Amygdala (tissue), 56 donors: ENCODE measurements around the gene CTAG2.
"Not testable (repeated sequence)": the region's sequence is repeated elsewhere in the genome, so short reads cannot be mapped to it uniquely, and the experiment has no call there.

Source experiments
- DNase-seq, 56 donors: peaks; one replicate each; lab custom pipeline; 2025; lab: John Stamatoyannopoulos, UW

Gene CTAG2

DNA sequence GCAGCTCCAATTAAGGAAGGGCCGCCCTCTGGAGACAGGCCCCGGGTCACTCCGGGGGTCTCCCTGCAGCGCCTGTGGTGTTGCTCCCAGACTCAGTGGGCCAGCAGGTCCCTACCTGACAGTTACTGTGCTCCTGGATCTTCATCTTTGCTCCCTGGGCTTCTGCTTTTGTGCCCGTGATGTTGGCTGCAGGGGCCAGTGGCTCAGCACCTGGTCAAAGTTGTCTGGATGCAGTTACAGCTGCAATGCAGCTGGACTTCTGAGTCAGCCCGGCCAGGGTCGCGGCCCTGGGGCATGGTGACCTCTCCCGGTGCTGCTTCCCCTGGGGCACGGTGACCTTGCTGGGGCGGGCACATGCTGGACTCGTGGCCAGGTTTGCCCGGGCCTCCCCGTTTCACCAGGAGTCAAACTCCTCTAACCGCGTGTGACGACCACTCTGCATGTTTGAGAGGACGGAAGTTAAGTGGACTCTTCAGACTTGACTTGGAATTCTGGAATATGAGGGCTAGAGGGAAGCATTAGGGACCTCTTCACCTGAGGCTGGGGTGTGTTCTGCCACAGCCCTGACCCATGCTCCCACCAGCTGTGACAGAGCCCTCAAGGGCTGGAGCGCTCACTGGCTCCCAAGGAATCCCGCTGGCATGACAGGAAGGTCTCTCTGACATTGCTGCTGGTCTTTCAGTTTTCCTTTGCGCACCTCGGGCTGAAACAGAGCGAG is 3.7 kb downstream of the CTAG2 start:
- DNase-seq = no peak

DNA sequence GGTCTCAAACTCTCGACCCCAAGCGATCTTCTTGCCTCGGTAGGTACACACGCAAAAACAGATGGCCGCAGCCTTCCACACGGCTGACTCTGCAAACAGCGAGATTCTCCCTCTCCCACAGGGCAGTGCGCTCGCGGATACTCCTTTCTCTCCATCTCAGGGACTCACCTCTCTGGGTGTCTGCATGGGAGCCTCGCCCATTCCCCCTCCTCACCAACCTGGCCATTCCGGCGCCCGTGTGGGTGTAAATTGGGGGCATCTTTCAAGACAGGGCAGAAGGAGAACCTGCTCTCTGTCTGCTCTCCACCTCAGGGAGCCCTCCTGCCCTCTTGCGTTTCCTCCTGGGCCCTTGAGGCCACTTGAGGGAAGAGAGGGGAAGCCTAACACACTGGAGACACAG is 4.4 kb downstream of the CTAG2 start:
- no peak for DNase-seq

DNA sequence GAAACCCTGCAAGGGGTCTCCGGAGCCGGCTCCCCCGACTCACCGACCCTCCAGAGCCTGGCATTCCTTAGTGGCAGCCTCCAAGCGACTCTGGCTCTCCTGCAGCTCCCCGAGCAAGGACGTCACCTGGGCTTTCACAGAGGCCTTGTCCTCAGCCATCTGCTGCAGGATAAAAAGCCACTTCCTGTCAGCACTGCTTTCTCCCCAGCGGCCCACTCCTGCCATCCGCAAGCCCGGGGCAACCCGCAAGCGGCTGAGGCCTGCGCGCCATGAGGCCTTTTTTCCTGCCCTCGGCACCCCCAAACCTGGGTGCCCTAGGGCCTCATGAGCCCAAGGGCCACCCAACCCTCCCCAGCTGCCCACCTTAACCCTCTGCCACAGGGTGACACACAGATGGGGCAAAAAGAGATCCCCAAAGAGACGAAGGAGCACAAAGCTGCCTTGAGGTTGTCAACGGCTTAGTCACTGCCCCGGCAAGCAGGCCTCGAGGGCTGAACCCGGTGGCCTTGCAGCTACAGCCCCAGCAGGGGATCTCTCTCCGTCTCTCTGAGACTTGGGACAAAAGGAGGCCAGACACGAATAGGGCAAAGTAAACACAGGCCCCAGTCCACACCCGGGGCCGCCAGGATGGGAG is 7.5 kb downstream of the CTAG2 start:
- not testable (repeated sequence) for DNase-seq

DNA sequence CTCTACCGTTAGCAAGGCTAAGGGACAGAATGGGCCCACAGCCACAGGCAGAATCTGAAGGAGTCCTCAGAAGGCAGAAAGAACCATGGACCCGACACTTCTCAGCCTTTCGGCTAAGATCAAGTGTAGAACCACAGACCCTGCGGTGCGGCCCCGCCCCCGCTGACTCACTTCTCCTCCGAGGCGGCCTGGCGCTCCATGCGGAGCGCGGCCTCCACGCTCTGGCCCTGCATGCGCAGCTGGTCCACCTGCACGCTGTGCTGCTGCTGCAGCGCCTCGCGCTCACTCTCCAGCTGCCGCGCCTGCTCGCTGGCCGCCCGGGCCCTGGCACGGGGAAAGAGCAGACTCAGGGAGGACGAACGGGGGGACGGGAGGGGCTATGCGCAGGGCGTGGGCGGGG is 9.7 kb downstream of the CTAG2 start:
- DNase-seq = not testable (repeated sequence)

DNA sequence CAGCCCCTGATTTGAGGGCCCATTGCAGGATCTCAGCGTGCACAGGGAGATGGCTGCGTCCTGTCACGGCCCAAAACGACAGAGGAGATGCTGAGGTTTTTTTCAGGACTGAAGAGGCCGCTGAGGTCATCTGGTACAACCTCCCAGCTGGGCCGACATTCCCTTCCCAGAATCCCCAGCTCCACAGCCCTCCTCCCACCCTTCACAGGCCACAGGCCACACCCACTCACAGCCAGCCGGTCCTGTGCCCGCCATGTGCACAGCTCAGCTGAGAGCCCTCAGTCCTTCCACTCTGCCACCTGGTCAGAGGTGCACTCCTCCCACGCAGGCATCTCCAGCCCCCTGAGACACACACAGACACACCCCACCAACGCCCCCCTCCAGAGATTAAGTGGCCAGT is 11.6 kb downstream of the CTAG2 start:
- DNase-seq = not testable (repeated sequence)

DNA sequence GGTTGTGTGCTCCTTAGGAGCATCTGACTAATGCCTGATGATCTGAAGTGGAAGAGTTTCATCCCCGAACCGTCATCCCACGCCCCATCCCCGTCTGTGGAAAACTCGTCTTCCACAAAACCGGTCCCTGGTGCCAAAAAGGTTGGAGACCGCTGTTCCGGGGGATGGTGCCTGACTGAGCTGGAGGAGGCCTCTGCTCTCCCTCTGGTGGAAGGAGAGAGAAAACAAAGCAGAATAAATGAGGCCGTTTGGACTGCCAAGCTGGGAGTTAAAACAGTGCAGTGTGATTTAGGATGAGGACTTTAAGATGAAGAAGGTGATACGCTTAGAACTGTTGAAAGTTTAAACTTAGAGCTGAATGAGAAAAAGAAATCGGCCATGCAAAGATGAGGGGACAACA is 19.7 kb downstream of the CTAG2 start:
- not testable (repeated sequence) for DNase-seq

DNA sequence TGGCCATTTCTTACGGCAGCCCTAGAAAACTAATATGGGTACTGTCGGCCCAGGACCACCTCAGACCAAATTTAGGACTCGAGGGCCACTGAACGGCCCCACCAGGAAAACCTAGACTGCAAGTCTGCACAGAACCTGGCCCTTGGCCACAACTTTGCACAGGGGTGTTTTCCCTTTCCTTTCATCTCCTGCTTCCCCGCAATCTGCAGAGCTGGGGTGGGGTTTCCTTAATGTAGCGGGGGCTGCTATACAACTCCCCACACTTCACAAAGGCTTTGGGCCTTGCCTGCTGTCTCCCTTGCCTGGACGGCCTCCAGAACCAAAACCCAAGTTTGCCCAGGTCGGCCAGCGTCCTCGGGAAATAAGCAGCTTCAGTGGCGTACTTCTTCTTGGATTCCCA is 22.4 kb downstream of the CTAG2 start:
- not testable (repeated sequence) for DNase-seq

DNA sequence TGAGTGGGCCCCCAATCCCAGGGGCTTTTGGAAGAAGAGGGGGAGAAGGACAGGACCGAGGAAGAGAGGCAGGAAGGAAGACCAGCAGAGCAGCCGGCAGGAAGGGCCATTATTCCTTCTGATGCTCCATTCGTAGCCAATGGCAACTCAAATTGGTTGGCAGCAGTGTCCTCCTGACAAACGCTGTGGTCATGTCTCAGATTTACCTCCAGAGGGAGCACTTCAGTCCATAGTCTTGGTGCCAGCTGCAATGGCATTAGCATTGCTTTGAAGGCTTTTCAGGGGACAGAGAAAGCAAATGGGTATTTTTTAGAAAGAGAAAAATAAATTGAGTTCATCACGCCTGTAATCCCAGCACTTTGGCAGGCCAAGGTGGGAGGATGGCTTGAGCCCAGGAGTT is 24.4 kb downstream of the CTAG2 start:
- DNase-seq = not testable (repeated sequence)

DNA sequence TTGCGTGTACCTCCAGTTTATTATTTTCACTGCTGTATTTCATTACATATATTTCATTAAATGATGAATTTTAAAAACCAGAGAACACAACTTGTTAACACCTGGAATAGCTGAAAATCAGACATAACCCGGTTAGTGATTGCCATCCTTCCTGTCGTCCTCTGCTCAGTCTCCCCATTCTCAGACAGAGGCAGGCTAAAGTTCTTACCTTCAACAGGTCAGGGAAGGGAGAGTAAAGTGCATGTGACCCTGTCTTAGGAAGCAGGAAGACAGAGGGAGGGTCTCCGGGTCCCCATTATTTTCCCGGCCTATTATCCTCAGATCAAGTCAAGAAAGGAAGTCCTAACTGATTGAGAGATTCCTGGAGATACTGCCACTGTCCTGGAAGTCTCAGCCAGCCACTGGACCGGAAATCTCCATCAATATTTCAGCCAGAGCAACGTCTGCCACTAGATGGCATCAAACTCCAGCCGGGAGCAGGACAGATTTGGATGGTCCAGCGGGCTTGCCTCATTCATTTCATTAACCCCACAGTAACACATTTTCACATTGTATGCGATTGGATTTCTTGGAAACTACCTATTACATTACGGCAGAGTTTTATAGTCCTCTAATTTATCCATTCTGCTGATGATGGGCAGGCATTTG is 32.5 kb downstream of the CTAG2 start:
- not testable (repeated sequence) for DNase-seq

DNA sequence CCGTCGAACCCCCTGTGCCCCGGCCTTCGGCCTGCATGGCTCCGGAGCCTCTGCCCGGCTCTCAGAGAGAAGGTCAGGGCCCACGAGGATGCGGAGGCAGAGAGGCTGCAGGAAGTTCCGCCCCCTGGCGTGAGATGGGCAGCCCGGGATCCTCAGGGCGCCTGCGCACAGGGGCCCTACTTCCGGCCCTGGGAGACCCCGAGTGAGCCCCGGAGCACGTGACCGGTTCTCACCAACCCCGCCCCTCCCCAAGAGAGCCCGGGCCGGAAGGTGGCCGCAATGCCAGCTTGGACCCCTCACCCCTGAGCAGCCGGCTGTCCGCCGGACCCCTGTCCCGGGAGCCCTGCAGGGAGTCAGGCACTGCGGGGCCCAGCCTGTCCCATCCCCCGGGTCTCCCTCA is 34.2 kb downstream of the CTAG2 start, which contains the start of gene CTAG1B:
Gene CTAG1B, minus strand, starts transcription at position 101 of the 400 bp plus-strand sequence. Its CDS starts 64 bp downstream, at position 37.
- DNase-seq = not testable (repeated sequence)

DNA sequence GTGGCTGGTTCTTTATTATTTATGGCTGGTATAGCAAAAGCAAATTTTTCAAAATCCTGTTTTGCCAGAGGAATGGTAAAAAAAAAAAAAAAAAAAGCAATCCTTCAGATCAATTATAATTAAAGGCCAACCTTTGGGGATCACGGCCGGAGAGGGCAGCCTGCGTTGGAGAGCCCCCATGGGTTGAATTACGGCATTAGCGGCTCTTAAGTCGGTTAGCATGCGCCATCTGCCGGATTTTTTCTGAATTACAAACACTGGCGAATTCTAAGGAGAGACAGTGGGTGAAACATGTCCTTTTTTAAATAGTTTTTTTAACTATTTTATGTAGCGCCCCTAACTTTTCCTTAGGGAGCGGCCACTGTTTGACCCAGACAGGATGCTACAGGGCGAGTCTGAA is 39.8 kb downstream of the CTAG2 start:
- DNase-seq = not testable (repeated sequence)

DNA sequence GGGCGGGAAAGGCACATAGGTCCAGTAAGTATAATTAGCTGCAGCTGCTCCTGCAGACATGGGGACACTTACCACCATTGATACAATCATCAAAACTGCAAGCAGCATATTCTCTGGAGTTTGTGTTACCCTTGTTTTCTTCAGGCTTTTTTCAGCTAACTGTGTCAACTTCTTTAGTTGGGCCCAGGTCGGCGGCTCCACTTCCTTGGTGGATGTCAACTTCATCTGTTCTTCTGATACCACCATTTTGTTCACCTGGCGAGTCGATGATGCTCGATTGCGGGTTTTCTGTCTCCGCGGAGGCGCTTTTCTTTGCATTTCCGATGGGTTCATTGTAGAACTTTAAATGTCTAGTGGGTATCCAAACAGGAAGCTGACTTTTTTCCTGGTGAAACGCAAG is 42.2 kb downstream of the CTAG2 start:
- DNase-seq = not testable (repeated sequence)

DNA sequence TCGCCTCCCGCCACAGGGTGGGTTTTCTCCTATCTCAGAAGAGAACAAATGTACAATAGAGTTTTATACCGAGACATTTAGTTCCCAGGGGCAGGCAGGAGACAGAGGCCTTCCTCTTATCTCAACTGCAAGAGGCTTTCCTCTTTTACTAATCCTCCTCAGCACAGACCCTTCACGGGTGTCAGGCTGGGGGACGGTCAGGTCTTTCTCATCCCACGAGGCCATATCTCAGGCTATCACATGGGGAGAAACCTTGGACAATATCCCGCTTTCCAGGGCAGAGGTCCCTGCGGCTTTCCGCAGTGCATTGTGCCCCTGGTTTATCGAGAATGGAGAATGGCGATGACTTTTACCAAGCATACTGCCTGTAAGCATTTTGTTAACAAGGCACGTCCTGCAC is 44.6 kb downstream of the CTAG2 start:
- DNase-seq = not testable (repeated sequence)

DNA sequence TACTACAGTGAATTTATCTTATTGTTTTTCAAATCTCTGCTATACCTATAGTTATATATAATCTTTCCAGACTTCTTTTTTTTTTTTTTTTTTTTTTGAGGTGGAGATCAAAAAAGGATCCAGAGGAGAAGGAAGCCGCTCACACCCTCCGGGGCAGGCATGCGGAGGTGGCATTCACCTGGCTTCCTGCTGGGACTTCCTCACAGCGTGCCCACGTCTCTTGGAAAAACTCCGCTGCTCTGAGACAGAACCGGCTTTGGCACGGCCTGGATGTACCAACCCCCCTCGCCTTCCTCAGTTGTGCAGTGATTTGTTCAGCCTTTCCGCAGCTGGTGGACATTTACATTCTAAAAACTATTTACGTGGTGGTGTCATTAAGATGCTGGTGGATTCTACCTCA is 45.4 kb downstream of the CTAG2 start:
- not testable (repeated sequence) for DNase-seq

DNA sequence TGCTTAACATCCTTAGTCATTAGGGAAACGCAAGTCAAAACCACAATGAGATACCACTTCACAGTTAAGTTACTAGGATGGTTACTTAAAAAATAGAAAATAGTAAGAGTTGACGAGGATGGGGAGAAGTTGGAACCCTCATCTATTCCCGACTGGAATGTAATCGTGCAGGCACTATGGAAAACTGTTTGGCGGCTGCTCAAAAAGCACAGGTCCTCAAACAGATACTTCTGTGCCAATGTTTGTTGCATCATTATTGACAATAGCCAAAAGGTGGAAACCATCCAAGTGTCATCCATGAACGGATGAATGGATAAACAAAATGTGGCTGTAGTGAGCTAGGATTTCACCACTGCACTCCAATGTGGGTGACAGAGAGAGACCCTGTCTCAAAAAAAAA is 46.0 kb downstream of the CTAG2 start:
- DNase-seq = no peak

DNA sequence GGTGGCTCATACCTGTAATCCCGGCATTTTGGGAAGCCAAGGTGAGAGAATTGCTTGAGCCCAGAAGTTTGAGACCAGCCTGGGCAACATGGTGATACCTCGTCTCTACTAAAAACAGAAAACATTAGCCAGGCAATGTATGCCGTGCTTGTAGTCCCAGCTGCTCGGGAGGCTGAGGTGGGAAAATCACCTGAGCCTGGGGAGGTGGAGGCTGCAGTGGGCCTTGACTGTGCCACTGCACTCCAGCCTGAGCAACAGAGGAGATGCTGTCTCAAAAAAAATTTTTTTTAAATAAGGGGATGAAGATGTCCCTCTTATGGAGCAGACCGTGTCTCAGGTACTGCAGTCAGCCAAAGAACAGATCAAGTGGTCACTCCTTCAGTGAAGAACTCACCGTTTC is 47.8 kb downstream of the CTAG2 start:
- DNase-seq = no peak

DNA sequence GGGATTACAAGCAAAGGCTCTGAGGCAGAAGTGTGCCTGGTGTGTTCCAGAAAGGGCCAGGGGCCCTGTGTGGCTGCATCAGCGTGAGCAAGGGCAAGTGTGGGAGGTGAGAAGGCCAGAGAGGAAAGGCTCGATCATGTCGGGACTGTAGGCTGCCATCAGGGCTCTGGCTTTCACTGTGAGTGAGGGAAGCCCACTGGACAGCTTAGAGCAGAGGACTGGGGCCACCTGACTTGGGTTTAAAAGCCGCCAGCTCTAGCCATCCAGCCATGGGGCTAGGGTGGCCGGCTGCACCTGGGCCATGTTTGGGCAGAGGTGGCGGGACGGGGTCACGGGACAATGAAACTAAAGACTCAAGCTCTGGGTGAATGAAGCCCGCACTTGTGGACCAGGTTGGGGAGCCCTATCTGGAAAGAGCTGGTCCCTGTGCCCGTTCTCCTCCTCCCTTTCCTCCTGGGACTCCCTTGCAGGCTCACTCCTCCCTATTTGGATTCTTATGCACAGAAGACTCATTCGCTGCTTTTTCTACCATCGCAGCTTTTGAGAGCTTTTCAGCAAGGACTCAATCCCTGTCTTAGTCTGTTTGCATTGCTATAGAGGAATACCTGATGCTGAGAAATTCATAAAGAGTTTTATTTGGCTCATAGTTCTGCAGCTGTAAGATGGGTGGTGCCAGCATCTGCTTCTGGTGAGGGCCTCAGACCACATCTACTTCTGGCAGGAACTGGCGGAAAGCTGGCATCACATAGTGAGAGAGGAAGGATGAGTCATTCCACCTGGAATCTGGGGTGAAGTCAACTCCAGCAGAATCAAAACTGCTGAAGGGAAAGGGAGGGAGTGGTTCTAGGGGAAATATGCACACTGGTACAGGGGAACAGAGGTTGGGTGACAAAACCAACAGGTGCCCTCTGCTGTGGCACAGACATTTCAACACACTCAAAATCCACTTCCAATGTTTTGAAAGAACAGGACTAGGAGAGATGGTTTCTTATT is 49.6 kb downstream of the CTAG2 start:
- DNase-seq = no peak

DNA sequence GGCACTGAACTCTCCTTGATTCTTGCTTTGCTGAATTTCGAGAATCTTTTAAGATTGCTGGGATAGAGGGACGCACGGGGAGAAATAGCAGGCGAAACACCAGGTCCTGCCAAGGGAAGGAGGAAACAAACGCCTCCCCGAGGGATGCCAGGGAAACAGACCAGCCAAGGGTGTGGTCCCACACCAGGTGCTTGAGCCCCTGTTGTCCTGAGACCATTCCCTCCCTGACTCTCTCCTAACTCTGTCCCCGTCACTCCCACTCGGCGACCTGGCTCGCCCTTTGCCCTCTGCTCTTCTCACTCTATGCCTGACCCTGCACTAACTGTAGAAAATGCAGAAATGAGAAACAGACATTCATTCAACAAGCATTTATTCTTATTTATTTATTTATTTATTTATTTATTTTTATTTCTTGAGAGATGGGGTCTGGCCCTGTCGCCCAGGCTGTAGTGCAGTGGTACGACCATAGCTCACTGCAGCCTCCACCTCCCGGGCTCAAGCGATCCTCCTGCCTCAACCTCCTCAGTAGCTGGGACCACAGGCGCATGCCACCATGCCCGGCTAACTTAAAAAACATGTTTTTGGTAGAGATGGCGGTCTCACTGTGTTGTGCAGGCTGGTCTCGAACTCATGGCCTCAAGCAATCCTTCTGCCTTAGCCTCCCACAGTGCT is 50.5 kb downstream of the CTAG2 start:
- DNase-seq = no peak

DNA sequence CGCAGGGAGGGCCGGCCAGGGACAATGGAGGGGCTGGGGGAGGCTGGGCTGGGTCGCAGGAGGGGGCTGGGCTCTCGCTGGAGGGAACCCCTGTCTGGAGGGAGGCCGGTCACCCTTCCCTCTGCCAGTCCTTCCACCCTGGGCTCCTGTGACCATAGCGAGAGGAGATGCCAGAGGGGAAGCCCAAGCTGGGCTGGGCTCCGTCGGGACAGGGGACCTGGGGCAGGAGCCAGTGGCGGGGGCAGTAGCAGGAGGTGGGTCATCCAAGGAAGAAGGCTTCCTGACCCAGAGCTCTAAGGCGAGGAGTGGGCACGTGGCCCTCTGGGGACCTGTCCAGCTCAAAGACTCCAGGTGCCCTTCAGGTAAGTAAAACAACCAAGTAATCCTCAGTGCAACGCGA is 51.2 kb downstream of the CTAG2 start:
- no peak for DNase-seq
